Panc1 (cell line): Measurements from ENCODE around the gene NOVA2.

Experiments
- CTCF ChIP-seq: fragments of 450-650 bp; IDR thresholded peaks from 2 replicates; pipeline ENCODE4 v1.5.1; 2017; ENCODE audit warnings: mild to moderate bottlenecking
- POLR2AphosphoS5 ChIP-seq: IDR thresholded peaks from 2 replicates; pipeline ENCODE4 v1.6.1; 2012; ENCODE audit warnings: mild to moderate bottlenecking, low read depth, low read length, moderate library complexity
- REST ChIP-seq, 2 experiments: IDR thresholded peaks; 2 replicates each; pipeline ENCODE4 v1.6.1; 2011 to 2012; ENCODE audit warnings: low read depth in 2 of 2, control low read depth in 1 of 2, low read length in 1 of 2, mild to moderate bottlenecking in 1 of 2, moderate library complexity in 1 of 2; ENCODE audit not compliant: insufficient read depth in 1 of 2
- SIN3A ChIP-seq: IDR thresholded peaks from 2 replicates; pipeline ENCODE4 v1.6.1; 2012; ENCODE audit warnings: low read depth, mild to moderate bottlenecking, low read length, moderate library complexity, borderline replicate concordance; ENCODE audit not compliant: insufficient read depth
- TCF7L2 ChIP-seq: IDR thresholded peaks from 2 replicates; pipeline ENCODE4 v1.6.1; 2011; ENCODE audit warnings: mild to moderate bottlenecking, low read depth, low read length, inconsistent platforms

- TF ChIP-seq CTCF (no peak), TCF7L2 (no peak), REST (IDR thresholded peaks at IDR 0.05; ENCODE audit: insufficient read depth in 1 of 2, low read depth in 2 of 2, low read length in 1 of 2) (no peak), POLR2AphosphoS5 (no peak), SIN3A (no peak)
Measured at GRCh38 chr19:45895519-45895972, 78.1 kb downstream of the NOVA2 start.
